Measurements from ENCODE around the gene ZNF138.

- TF ChIP-seq CTCF (IDR thresholded peaks at IDR 0.05) (no peak), POLR2A (IDR thresholded peaks at IDR 0.05) (no peak)
These were observed 75.0 kb downstream of the ZNF138 start for GRCh38 chr7:64869121-64869725.

Measured in testis (tissue), 2 donors.